Lower leg skin (tissue), 4 donors: ENCODE results near the gene ARHGEF10L. TPM values are rescaled to one million over a fixed set of nuclear protein-coding genes. Genes with fewer than 3 reads are reported as not detected.
A peak's percentile ranks its signal among the peaks of the same experiment; 100 is the strongest.

Experiments used
- DNase-seq, 2 donors: peaks; one replicate each; pipeline ENCODE4 v3.0.0-alpha.2; 2019; ENCODE audit warnings: low spot score in 2 of 2
- H3K4me3 ChIP-seq: fragments of 200-600 bp; sonication (generic); 2 replicates; pipeline ENCODE4 v1.5.1; 2017; ENCODE audit warnings: mild to moderate bottlenecking, low read depth; ENCODE audit not compliant: poor library complexity, severe bottlenecking
- POLR2A ChIP-seq, 2 donors: fragments of 450-650 bp; IDR thresholded peaks; one replicate each; pipeline ENCODE4 v1.6.1; 2016 to 2017; ENCODE audit warnings: antibody characterized with exemption in 2 of 2, mild to moderate bottlenecking in 1 of 2, moderate library complexity in 1 of 2
- WGBS, 2 donors: methylation state at CpG; one replicate each; pipeline ENCODE4 v1.1.5; 2018; 5-methylcytosine and 5-hydroxymethylcytosine counted together
- intact Hi-C: fragments of 100-400 bp; cut with DNase I; formaldehyde crosslinking; loops from one replicate; pipeline ENCODE4 v1.15.0; 2023; ENCODE audit warnings: low total_unique reads
- total RNA-seq, 4 donors: library from RNA; depleted of rRNA; stranded (reverse); fragments of >200 nt; gene quantifications; one replicate each; pipeline ENCODE4 v1.1.0, GENCODE V29; 2016
- TF ChIP-seq, protein P1 (sequence below), 3 donors: fragments of 450-650 bp; IDR thresholded peaks; one replicate each; pipeline ENCODE4 v1.5.1; 2016; ENCODE audit warnings: antibody characterized with exemption in 3 of 3, mild to moderate bottlenecking in 3 of 3, moderate library complexity in 2 of 3

ARHGEF10L gene
- total RNA-seq, 4 donors from 2014 or later, result 95.1 to 125 (median 114) TPM

- DNase-seq, result no peak
- WGBS, 2 donors, result 94 to 95% methylated on average over 12 to 15 of the region's 15 CpGs
- no peak overlapping the region for H3K4me3 ChIP-seq
- intact Hi-C loops, result no loop called here
- TF ChIP-seq POLR2A (IDR thresholded peaks at IDR 0.05), result no peak
- TF ChIP-seq, protein P1, sequence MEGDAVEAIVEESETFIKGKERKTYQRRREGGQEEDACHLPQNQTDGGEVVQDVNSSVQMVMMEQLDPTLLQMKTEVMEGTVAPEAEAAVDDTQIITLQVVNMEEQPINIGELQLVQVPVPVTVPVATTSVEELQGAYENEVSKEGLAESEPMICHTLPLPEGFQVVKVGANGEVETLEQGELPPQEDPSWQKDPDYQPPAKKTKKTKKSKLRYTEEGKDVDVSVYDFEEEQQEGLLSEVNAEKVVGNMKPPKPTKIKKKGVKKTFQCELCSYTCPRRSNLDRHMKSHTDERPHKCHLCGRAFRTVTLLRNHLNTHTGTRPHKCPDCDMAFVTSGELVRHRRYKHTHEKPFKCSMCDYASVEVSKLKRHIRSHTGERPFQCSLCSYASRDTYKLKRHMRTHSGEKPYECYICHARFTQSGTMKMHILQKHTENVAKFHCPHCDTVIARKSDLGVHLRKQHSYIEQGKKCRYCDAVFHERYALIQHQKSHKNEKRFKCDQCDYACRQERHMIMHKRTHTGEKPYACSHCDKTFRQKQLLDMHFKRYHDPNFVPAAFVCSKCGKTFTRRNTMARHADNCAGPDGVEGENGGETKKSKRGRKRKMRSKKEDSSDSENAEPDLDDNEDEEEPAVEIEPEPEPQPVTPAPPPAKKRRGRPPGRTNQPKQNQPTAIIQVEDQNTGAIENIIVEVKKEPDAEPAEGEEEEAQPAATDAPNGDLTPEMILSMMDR (IDR thresholded peaks at IDR 0.05), result no peak
Measured at GRCh38 chr1:17655922-17656321, 116.4 kb downstream of the ARHGEF10L start.

- 87 to 90% methylated on average over 13 of the region's 13 CpGs for WGBS, 2 donors
- intact Hi-C loops, result no loop called here
- TF ChIP-seq, protein P1 (IDR thresholded peaks at IDR 0.05), result no peak
- TF ChIP-seq POLR2A (IDR thresholded peaks at IDR 0.05), result no peak
- no peak for DNase-seq
- no peak overlapping the region for H3K4me3 ChIP-seq
Measured at GRCh38 chr1:17657436-17657835, 117.9 kb downstream of the ARHGEF10L start.

- DNase-seq, result peak in 1 of 2 donors; percentile 28
- TF ChIP-seq, protein P1 (IDR thresholded peaks at IDR 0.05), result no peak
- TF ChIP-seq POLR2A (IDR thresholded peaks at IDR 0.05), result no peak
Measured at GRCh38 chr1:17658837-17659236, 119.3 kb downstream of the ARHGEF10L start.

DNA sequence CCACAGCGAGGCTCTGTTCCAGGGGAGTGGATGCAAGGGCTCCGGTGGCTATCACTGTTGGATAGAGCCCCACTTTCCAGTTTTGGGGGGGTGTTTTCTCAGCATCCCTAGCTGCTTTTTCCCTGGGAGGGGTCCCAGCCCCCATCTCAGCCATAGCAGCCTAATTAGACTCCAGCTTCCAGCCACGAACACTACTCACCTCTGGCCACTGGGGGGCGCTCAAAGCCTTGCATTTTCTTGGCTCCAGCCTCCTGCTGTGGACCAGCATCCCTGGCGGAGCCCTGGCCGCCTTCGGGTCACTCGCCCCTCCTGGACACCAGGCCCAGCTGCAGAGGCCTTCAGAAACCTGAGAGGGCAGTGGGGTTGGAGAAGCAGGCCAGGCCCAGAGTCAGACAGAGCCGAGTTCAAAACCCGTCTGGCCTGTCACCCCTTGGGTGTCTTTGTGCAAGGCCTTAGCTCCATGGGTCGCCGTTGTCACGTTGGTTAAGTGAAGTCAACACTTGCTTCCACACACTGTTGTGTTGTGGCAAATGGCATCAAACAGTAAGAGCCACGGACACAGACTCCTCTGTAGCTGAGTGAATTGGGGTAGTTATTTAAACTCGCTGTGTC, 122.2 kb downstream of the ARHGEF10L start:
- intact Hi-C loops, result no loop called here
- H3K4me3 ChIP-seq, result no peak overlapping the region
- TF ChIP-seq, protein P1 (IDR thresholded peaks at IDR 0.05), result no peak
- TF ChIP-seq POLR2A (IDR thresholded peaks at IDR 0.05), result no peak
- WGBS, 2 donors, result 59 to 62% methylated on average over 15 of the region's 15 CpGs
- peak in 1 of 2 donors; percentile 28 for DNase-seq

More at GRCh38 chr1:17658837-17659236, 119.3 kb downstream of the ARHGEF10L start:
- WGBS, 2 donors, result 83 to 84% methylated on average over 5 to 6 of the region's 6 CpGs
- no peak overlapping the region for H3K4me3 ChIP-seq
- intact Hi-C loops, result no loop called here

- TF ChIP-seq POLR2A (IDR thresholded peaks at IDR 0.05), result no peak
- TF ChIP-seq, protein P1 (IDR thresholded peaks at IDR 0.05), result no peak
- DNase-seq, result no peak
- WGBS, 2 donors, result 90 to 92% methylated on average over 10 of the region's 10 CpGs
- no peak overlapping the region for H3K4me3 ChIP-seq
- intact Hi-C loops, result no loop called here
Measured at GRCh38 chr1:17662296-17662695, 122.8 kb downstream of the ARHGEF10L start.

DNA sequence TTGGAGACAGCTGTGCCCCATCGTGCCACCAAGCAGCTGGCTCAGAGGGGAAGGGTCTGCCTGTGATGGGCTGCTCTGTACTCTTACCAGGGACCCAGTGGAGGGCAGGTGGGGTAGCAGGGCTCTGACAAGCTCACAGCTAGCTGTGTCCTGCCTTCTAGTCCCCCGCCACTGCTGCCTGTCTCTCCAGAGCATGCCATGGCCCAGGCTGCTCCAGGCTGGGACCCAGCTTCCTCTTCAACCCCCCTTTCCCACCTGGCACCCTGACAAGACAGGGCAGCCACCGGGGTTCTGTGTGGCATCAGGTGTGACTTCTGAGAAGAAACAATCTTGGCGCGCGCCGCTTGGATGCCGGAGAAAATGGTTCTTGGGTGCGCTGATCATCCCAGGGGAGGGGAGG, 123.3 kb downstream of the ARHGEF10L start:
- intact Hi-C loops, result no loop called here
- no peak for TF ChIP-seq POLR2A (IDR thresholded peaks at IDR 0.05)
- TF ChIP-seq, protein P1 (IDR thresholded peaks at IDR 0.05), result no peak
- WGBS, 2 donors, result 78 to 87% methylated on average over 9 of the region's 9 CpGs
- H3K4me3 ChIP-seq, result no peak overlapping the region
- DNase-seq, result no peak
